HG03108 (cell line): Measurements from ENCODE around the gene IFIH1.

Experiments used
- ATAC-seq: cut with Tn5 transposase; IDR thresholded peaks from one replicate; pipeline ENCODE4 v1.9.1; 2021; ENCODE audit warnings: moderate library complexity; ENCODE audit not compliant: unreplicated experiment

IFIH1 gene

GRCh38 chr2:162318328-162319180 is at the start of gene IFIH1:
IFIH1 (minus strand) TSS chr2:162318684; CDS start chr2:162318307, 377 bp downstream.
- ATAC-seq: peak; percentile 85

- ATAC-seq: no peak
Measured at GRCh38 chr2:162365392-162365791, 46.9 kb upstream of the IFIH1 start.

- ATAC-seq: no peak
Measured at GRCh38 chr2:162344617-162344950, 26.1 kb upstream of the IFIH1 start.

- peak; percentile 99 for ATAC-seq
Measured at GRCh38 chr2:162343824-162344616, 25.5 kb upstream of the IFIH1 start, which contains the start of gene GCA. GCA (plus strand) TSS chr2:162344132; CDS start chr2:162344249, 117 bp downstream.

GRCh38 chr2:162343492-162343823 is 25.0 kb upstream of the IFIH1 start:
- ATAC-seq: no peak

GRCh38 chr2:162342841-162343240 is 24.4 kb upstream of the IFIH1 start:
- ATAC-seq: no peak

- ATAC-seq: no peak
Measured at GRCh38 chr2:162342321-162342720, 23.8 kb upstream of the IFIH1 start.

GRCh38 chr2:162340822-162341221 is 22.3 kb upstream of the IFIH1 start:
- ATAC-seq: no peak

- no peak for ATAC-seq
Measured at GRCh38 chr2:162337868-162338267, 19.4 kb upstream of the IFIH1 start.

GRCh38 chr2:162333968-162334367 is 15.5 kb upstream of the IFIH1 start:
- peak; percentile 73 for ATAC-seq

- no peak for ATAC-seq
Measured at GRCh38 chr2:162330881-162331280, 12.4 kb upstream of the IFIH1 start.

- ATAC-seq: peak; percentile 88
Measured at GRCh38 chr2:162328424-162329157, 10.1 kb upstream of the IFIH1 start.

- ATAC-seq: no peak
Measured at GRCh38 chr2:162327806-162328205, 9.3 kb upstream of the IFIH1 start.

- no peak for ATAC-seq
Measured at GRCh38 chr2:162327134-162327769, 8.8 kb upstream of the IFIH1 start.

GRCh38 chr2:162324953-162325352 is 6.5 kb upstream of the IFIH1 start:
- ATAC-seq: no peak

- ATAC-seq: no peak
Measured at GRCh38 chr2:162320864-162321517, 2.5 kb upstream of the IFIH1 start.

- ATAC-seq: peak; percentile 10
Measured at GRCh38 chr2:162317861-162318327, 590 bp downstream of the IFIH1 start.

GRCh38 chr2:162317058-162317742 is 1.3 kb downstream of the IFIH1 start:
- no peak for ATAC-seq

- no peak for ATAC-seq
Measured at GRCh38 chr2:162316590-162316989, 1.9 kb downstream of the IFIH1 start.

GRCh38 chr2:162315938-162316337 is 2.5 kb downstream of the IFIH1 start:
- ATAC-seq: no peak
